GM21526 (cell line): ENCODE measurements around the gene GLTP.
A peak's percentile ranks its signal among the peaks of the same experiment; 100 is the strongest.
"Not testable (repeated sequence)": the region's sequence is repeated elsewhere in the genome, so short reads cannot be mapped to it uniquely, and the experiment has no call there.

ENCODE experiments used
- ATAC-seq: cut with Tn5 transposase; IDR thresholded peaks from one replicate; pipeline ENCODE4 v1.9.1; 2021; ENCODE audit warnings: moderate library complexity; ENCODE audit not compliant: unreplicated experiment, low FRiP score

Gene GLTP

DNA sequence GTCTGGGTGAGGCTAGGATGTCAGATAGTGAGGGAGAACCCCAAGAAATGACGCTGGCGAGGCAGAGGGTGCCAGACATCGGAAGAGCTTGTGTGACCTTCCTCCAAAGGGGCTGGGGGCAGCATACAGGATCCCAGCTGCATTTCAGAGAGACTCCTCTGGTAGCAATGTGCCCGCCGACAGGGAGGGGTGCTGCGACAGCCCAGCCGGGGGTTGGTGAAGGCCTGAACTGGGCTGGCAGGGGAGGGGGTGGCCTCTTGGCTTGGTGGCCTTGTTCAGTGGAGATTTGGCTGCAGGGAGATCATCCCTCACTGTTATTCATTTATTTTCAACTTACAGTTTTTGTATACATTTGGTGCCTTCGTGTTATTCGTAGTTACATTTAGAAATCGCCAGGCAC lies 25.0 kb upstream of the GLTP start:
- no peak for ATAC-seq

GRCh38 chr12:109902891-109903418 lies 22.6 kb upstream of the GLTP start:
- no peak for ATAC-seq

GRCh38 chr12:109900752-109901580 lies 20.6 kb upstream of the GLTP start:
- ATAC-seq: peak; percentile 22

GRCh38 chr12:109899783-109900751 lies 19.7 kb upstream of the GLTP start, which contains the start of gene TCHP:
TSS of gene TCHP (plus strand) at chr12:109900274. CDS start at chr12:109903027, 2,753 bp downstream.
- ATAC-seq: peak; percentile 54

DNA sequence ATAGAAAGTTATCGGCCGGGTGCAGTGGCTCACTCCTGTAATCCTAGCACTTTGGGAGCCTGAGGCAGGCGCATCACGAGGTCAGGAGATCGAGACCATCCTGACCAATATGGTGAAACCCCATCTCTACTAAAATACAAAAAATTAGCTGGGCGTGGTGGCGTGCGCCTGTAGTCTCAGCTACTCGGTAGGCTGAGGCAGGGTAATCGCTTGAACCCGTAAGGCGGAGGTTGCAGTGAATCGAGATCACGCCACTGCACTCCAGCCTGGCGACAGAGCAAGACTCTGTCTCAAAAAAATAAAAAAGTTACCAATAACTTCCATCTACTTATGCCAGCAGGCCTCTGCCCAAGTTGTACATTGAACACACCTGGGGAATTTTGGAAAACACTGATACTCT lies 19.0 kb upstream of the GLTP start:
- ATAC-seq: not testable (repeated sequence)

DNA sequence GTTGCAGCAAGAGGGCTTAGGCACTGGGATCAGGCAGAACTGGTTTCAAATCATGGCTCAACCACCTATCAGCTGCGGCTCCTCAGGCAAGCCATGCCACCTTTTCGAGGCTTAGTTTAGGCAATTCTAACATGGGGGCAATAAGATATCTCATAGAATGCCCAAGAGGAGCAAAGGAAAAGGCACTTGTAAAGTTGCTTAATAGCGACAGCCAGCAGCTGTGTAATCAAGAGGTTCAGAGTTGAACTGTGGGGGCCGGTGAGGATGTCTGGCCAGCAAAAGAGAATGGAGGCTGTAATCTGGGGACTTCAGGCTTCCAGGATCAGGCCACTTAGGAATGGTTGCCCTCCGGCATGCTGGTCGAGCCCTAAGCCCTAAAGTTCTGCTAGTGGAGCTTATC lies 16.7 kb upstream of the GLTP start:
- no peak for ATAC-seq

GRCh38 chr12:109896188-109896587 lies 15.8 kb upstream of the GLTP start:
- no peak for ATAC-seq

GRCh38 chr12:109894939-109895338 lies 14.6 kb upstream of the GLTP start:
- no peak for ATAC-seq

DNA sequence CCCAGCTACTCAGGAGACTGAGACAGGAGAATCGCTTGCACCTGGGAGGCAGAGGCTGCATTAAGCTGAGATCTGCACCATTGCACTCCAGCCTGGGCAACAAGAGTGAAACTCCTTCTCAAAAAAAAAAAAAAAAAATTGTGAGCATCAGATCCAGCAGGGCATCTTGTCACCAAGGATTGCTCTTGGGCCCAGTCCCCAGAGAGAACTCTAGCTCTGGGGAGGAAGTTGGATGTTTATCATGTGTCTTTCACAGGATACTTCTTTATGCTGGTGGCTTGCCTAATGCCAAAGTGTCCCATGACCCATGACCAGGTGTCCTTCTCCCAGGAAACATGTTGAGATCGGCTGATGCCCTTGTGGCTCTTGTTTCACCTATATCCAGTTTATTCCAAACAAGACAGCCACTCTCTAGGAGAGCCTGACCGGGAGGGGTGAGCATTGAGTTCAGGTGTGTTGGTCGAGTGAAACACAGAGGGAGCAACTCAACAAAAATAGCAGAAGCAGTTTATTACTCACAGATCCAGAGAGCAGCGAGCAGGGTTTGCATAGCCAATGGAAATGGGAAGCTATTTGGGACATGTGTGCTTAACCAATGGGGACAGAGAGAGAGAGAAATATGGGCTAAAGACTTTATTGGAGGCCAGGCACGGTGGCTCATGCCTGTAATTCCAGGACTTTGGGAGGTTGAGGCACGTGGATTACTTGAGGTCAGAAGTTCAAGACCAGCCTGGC lies 13.1 kb upstream of the GLTP start:
- ATAC-seq: no peak

GRCh38 chr12:109892748-109893147 lies 12.4 kb upstream of the GLTP start:
- ATAC-seq: peak; percentile 61

DNA sequence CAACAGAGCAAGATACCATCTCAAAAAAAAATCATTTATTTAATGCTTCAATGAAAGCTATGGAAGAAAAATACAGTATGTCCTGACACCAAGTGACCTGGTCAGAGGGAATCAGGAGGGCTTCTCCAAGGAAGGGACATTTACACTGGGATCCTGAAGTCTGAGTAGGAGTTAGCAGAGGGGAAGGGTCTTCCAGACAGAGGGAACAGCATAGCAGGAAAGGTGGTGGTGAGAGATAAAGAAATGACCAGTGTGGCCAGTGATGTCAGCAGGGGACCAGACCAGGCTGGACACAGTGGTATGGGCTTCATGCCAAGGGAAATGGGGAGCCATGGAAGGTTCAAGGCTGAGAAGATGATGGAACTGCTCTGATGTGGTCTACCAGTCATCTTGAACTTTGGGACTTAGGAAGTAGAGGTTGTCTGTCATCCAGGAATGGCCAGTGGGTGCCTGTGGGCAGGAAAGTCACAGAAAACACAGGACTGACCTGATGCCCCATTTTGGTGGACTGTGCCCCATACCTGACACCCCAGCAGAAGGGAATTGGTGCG lies 11.9 kb upstream of the GLTP start:
- ATAC-seq: no peak

DNA sequence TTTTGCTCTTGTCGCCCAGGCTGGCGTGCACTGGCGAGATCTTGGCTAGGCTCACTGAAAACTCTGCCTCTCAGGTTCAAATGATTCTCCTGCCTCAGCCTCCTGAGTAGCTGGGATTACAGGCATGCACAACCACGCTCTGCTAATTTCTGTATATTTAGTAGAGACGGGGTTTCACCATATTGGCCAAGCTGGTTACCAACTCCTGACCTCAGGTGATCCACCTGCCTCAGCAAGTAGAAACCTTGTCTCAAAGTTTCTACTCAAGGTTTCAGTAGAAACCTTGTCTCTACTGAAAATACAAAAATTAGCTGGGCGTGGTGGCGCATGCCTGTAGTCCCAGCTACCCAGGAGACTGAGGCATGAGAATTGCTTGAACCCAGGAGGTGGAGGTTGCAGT lies 11.4 kb upstream of the GLTP start:
- not testable (repeated sequence) for ATAC-seq

- no peak for ATAC-seq
These were observed 10.4 kb upstream of the GLTP start for GRCh38 chr12:109890620-109891170.

GRCh38 chr12:109888179-109889020 lies 8.1 kb upstream of the GLTP start:
- ATAC-seq: no peak

DNA sequence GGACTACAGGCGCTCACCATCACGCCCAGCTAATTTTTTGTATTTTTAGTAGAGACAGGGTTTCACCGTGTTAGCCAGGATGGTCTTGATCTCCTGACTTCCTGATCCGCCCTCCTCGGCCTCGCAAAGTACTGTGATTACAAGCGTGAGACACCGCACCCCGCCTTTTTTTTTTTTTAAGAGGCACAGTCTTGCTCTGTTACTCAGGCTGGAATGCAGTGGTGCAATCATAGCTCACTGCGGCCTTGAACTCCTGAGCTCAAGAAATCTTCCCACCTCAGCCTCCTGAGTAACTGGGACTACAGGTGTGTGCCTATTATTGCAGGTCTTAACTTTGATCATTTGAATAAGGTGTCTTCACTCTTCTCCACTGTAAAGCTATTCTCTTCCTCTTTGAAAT lies 5.3 kb upstream of the GLTP start:
- ATAC-seq: no peak

DNA sequence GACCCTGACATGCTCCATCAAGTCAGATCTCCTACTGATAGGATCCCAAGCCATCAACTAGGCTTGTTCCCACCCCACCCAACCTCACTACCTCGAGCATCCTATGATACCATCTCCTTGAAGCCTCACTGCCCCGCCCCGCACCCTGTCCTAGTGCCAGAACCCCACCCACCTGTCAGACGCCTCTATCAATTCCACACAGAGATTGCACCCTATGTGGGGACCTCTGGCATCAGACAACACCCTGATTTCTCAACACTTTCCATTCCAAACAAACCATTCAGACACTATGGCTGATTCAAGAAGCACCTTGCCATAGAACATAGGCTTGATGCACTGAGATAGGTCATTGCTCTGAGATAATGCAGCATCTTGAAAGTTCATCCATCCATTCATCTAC lies 3.1 kb upstream of the GLTP start:
- ATAC-seq: no peak

GRCh38 chr12:109881752-109882151 lies 1.4 kb upstream of the GLTP start:
- no peak for ATAC-seq

DNA sequence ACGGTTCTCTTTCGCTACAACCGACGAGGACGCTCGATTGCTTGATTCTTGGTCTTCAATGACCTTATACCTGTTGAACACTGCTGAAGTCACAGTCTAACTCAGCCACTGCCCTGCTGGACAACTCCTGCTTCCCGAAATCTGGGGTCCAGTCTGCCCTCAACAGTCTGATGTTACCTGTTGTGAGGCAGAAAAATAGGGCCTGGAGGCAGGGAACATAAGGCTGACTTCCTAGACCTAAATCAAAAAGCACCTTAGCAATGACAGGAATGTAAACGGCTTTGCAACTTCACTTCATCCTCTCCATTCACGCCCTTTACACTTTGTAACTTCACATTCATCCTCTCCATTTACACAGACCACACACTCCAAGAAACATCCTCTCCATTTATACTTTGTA lies 597 bp upstream of the GLTP start:
- ATAC-seq: no peak
